Measurements from ENCODE around the gene WDFY4.

GRCh38 chr10:48696535-48696873 lies 11.8 kb downstream of the WDFY4 start:
- TF ChIP-seq POLR2A (IDR thresholded peaks at IDR 0.05; ENCODE audit: low read depth, low read length), result no peak
- TF ChIP-seq BHLHE40 (IDR thresholded peaks at IDR 0.05; ENCODE audit: low read depth, low read length), result no peak
- TF ChIP-seq, protein P1, sequence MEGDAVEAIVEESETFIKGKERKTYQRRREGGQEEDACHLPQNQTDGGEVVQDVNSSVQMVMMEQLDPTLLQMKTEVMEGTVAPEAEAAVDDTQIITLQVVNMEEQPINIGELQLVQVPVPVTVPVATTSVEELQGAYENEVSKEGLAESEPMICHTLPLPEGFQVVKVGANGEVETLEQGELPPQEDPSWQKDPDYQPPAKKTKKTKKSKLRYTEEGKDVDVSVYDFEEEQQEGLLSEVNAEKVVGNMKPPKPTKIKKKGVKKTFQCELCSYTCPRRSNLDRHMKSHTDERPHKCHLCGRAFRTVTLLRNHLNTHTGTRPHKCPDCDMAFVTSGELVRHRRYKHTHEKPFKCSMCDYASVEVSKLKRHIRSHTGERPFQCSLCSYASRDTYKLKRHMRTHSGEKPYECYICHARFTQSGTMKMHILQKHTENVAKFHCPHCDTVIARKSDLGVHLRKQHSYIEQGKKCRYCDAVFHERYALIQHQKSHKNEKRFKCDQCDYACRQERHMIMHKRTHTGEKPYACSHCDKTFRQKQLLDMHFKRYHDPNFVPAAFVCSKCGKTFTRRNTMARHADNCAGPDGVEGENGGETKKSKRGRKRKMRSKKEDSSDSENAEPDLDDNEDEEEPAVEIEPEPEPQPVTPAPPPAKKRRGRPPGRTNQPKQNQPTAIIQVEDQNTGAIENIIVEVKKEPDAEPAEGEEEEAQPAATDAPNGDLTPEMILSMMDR (conservative IDR thresholded peaks at IDR 0.05; ENCODE audit: low read depth, low read length), result no peak
- no peak for TF ChIP-seq RAD21 (IDR thresholded peaks at IDR 0.05; ENCODE audit: low read length)
- TF ChIP-seq NFE2L2 (IDR thresholded peaks at IDR 0.05; ENCODE audit: low read depth, low read length), result no peak

Measured in IMR-90 (cell line).